Effector memory CD4-positive, alpha-beta T cell (primary cell): ENCODE results near the gene ZNF594.
"Not testable (repeated sequence)": the region's sequence is repeated elsewhere in the genome, so short reads cannot be mapped to it uniquely, and the experiment has no call there.

Source experiments
- DNase-seq, 3 donors: peaks; one replicate each; pipeline ENCODE4 v3.0.0-alpha.2; 2020
- H3K27ac ChIP-seq: 2 replicates; pipeline ENCODE4 v1.7.0; 2013; ENCODE audit warnings: mild to moderate bottlenecking, low read length, moderate library complexity; ENCODE audit not compliant: insufficient read depth, poor library complexity, severe bottlenecking
- H3K27me3 ChIP-seq: replicated peaks from 2 replicates; pipeline ENCODE4 v1.7.0; 2013; ENCODE audit warnings: mild to moderate bottlenecking, low read length; ENCODE audit not compliant: insufficient read depth, control insufficient read depth, poor library complexity, severe bottlenecking
- H3K36me3 ChIP-seq: 2 replicates; pipeline ENCODE4 v1.7.0; 2013; ENCODE audit warnings: mild to moderate bottlenecking, low read length, moderate library complexity; ENCODE audit not compliant: control insufficient read depth, insufficient read depth
- H3K4me1 ChIP-seq: 2 replicates; pipeline ENCODE4 v1.7.0; 2013; ENCODE audit warnings: low read length, mild to moderate bottlenecking; ENCODE audit not compliant: control insufficient read depth, insufficient read depth, poor library complexity, severe bottlenecking
- H3K4me3 ChIP-seq: 2 replicates; pipeline ENCODE4 v1.7.0; 2013; ENCODE audit warnings: low read length, low read depth, mild to moderate bottlenecking; ENCODE audit not compliant: insufficient read depth, poor library complexity, severe bottlenecking
- H3K9me3 ChIP-seq: 2 replicates; pipeline ENCODE4 v1.7.0; 2013; ENCODE audit warnings: mild to moderate bottlenecking, low read length, moderate library complexity; ENCODE audit not compliant: control insufficient read depth

ZNF594 gene

GRCh38 chr17:5131799-5132502, 59.7 kb downstream of the ZNF594 start:
- not testable (repeated sequence) for H3K9me3 ChIP-seq, DNase-seq, H3K36me3 ChIP-seq, H3K27ac ChIP-seq, H3K4me1 ChIP-seq, H3K4me3 ChIP-seq, H3K27me3 ChIP-seq

DNA sequence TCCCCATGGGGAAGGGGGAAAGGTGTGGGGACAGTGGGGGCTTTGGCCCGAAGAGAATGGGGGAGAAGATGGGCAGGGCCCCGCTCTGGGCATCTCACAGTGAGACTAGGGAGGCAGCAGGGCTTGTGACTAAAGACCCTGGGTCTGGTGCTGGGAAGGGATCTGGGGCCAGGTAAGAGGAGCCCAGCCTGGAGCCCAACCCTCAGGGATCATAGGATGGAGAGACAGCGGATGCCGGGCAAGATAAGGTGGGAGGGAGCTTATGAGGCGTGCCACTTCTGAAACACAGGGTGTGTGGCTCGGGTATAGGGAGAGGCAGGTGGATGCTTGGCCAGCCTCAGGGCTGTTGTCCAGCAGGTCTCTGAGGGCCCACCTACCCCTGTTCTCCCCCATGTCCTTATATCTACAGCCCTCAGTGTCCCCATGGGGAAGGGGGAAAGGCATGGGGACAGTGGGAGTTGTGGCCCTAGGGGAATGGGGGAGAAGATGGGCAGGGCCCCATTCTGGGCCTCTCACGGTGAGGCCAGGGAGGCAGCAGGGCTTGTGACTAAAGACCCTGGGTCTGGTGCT, 60.4 kb downstream of the ZNF594 start:
- Histone ChIP-seq H3K27ac (no peak overlapping the region), H3K4me1 (no peaks in the 10 kb centered on the region), H3K27me3 (no peaks in the 10 kb centered on the region), H3K9me3 (no peaks in the 10 kb centered on the region), H3K36me3 (no peaks in the 10 kb centered on the region), H3K4me3 (no peak overlapping the region)
- no peak for DNase-seq

- not testable (repeated sequence) for DNase-seq, H3K36me3 ChIP-seq
Observed at GRCh38 chr17:5130687-5131086, 61.0 kb downstream of the ZNF594 start.

DNA sequence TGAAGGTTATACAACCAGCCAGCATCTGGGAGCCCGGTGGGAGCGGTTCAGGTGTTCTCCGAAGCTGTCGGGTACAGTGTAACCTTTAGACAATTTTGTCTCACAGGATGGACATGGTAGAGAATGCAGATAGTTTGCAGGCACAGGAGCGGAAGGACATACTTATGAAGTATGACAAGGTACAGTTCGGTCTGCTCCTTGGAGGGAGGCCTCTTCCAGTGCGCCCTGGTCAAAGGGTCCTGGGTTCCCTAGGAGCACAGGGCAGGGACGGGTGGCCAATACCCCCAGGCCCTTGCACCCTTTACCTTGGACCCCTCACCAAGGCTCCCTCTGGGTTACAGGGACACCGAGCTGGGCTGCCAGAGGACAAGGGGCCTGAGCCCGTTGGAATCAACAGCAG, 61.4 kb downstream of the ZNF594 start:
- not testable (repeated sequence) for H3K27me3 ChIP-seq, H3K9me3 ChIP-seq, H3K27ac ChIP-seq, H3K4me3 ChIP-seq, H3K36me3 ChIP-seq, DNase-seq, H3K4me1 ChIP-seq

More at GRCh38 chr17:5130687-5131086, 61.0 kb downstream of the ZNF594 start:
- H3K27me3 ChIP-seq, H3K4me1 ChIP-seq, H3K9me3 ChIP-seq, H3K27ac ChIP-seq, H3K4me3 ChIP-seq: not testable (repeated sequence)

DNA sequence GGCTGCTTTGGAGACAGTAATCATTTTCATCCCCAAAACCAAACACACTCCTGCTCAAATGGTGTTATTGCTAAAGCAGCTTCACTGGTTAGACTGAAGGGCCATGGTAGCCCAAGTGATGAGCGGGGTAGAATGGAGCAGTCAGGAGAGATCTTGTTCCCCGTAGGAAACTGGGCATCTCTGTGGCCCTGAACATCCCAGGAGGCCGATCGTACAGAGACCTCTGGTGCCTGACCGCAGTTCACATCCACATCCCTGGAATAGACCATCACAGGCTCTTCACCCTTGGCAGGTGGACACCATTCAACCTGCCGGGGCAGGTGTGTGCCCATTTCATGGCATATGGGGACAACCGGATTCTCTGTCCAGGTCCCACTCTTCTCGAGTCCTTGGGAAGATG, 61.9 kb downstream of the ZNF594 start:
- H3K9me3 ChIP-seq, H3K27ac ChIP-seq, H3K36me3 ChIP-seq, H3K27me3 ChIP-seq, DNase-seq, H3K4me3 ChIP-seq, H3K4me1 ChIP-seq: not testable (repeated sequence)
